Stromal cell of bone marrow (primary cell): ENCODE measurements around the gene FLRT2.

ENCODE experiments used
- DNase-seq: peaks from one replicate; pipeline ENCODE4 v3.0.0-alpha.2; 2012; ENCODE audit warnings: low read depth

FLRT2 gene

DNA sequence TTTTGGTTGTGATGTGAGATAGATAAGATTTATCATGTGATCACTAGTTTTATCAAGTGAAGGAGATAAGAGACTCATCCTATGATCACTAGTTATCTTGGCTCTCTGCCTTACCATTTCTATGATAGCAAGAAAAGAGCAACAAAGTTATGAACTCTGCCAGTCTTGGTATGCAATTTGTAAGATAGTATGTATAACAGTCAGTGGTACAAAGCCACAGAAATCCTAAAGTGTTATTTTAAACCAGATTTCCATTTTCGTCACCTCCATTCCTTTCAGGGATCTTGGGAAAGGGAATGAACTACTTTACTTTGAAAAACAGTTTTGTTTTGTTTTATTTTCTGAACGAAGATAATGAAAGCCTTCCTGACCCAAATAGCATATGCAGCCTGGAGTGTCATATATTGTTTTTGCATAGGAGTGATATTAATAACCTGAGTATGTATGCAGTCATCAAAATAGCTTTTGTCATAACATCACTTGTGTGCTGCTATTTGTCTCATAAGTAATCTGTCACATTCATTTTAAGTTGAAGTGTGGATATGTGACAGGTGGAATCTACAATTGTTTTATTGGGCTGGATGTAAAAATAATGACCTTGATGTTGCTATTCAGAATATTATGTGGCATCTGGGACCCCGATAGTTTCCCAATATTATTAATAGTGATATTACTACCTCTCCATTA lies 35.0 kb downstream of the FLRT2 start:
- DNase-seq: no peak

DNA sequence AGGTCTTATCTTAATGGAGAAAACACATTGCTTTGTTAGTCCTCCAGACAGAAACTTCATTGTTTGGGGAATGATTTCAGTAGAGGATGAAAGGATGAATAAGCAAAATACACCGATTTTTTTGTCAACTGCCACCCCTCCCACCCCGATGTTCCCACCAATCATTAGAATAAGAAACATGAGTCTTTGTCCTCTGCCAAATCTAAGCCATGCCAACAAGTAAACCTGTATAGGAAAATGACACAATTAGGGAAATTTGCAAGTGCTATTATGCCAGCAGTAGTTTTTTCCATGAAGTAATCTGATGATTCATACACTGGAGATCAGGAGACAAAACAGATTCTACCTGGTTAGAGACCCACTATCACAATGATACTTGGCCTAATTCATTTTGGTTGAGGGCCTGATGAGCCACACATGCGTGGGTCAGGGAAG lies 35.9 kb downstream of the FLRT2 start:
- peak; percentile 41 for DNase-seq

DNA sequence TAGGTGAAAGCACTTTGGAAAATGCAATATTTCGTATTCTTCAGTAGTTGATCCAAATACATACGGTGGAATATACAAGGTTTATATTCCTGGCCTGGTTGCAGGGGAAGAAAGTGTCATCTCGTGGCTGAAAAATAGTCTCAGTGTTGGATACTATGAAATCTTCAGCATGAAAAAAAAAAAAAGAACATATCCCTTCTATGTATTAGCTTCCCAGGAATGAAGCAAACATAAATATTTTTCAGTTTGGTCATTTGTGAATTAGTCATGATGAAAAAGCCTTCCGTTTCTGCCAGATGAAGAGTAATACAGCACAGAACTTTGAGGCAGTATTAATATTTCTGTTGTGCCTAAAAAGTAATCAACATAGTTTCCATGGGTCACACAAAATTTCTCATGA lies 36.7 kb downstream of the FLRT2 start:
- DNase-seq: peak; percentile 80

DNA sequence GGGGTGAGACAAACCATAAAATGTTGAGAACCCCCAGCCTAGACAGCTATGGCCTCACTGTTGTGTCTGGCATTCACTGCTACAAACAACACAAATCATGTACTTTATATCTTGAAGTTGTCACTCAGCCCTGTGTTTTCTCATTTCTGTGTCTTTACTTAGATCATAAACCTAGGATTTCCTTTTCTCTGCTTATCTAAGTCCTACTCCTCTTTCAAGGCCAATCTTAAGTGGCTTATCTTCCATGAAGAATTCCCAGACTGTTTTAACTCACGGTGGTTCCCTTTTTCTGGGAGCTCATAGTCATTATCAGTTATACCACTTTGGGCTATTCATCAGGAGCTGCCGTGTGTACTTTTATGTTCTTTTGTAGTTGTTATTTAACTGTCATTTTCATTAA lies 42.1 kb downstream of the FLRT2 start:
- no peak for DNase-seq

- DNase-seq: peak; percentile 66
These were observed 42.9 kb downstream of the FLRT2 start for GRCh38 chr14:85572845-85573244.

DNA sequence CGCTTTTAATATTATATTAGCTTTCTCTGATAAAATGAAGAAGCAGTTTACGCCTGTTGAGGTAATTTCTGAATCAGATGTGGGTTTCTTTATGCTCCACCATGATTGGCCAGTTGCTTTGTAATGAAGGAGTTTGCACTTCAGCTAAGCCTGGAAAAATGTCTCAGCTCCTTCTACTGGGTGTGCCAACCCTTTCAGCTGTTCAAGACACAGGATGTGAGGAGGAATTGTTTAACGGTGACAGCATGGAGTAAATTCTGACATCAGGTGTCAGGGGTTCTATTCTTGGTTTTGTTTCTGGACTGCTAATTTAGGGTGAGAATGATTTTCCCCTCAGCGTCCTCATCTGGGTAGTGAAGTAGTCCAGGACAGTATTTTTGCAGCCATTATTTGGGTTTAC lies 43.5 kb downstream of the FLRT2 start:
- no peak for DNase-seq

DNA sequence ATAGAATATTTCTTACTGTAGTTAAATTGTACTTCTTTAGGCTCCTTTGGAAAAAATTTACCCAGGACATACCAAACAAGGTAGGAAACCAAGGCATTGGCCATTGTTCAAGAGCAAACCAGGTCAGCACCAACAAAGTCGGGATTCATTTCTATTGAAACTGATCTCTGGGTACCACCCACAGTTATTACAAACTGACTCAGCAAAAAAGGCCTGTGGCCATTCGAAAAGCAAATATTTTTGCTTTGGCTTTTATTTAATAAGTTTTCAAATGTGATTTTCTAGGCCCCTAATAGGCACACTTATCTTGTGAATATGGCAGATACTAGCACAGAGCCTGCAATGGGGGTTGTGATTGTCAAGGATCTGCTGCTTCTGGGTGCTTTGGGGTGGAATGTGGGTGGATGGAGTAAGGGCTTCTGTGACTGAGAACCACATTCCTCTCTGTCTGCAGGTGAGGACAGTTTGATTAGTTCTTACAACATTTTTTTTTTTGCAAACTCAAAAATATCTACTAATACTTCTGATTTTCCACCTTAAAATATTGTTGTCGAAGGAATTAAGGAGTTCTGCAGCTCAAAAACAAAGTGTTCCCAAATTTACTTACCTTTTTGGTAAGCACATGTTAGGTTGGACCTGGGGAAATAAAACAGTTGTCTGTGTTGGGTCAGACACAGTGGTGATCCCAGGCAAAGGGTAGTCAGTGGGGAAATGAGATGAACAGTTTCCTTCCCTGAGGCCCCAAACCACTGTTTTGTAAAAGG lies 45.1 kb downstream of the FLRT2 start:
- no peak for DNase-seq

DNA sequence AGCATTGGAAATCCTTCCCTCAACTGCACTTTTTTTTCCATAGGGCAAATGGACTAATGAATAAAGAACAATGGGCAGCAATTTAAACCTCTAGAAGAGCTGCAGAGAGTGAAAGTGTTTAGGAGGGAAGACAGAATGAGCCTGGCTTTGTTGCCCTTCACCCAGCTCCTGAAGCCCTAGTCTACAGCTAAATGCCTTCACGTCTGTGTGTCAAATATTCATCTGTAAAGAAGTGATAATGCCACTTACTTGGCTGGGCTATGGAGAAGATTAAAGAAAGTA lies 45.6 kb downstream of the FLRT2 start:
- no peak for DNase-seq

GRCh38 chr14:85576218-85576617 lies 46.3 kb downstream of the FLRT2 start:
- no peak for DNase-seq

- DNase-seq: no peak
These were observed 47.1 kb downstream of the FLRT2 start for GRCh38 chr14:85576848-85577542.

DNA sequence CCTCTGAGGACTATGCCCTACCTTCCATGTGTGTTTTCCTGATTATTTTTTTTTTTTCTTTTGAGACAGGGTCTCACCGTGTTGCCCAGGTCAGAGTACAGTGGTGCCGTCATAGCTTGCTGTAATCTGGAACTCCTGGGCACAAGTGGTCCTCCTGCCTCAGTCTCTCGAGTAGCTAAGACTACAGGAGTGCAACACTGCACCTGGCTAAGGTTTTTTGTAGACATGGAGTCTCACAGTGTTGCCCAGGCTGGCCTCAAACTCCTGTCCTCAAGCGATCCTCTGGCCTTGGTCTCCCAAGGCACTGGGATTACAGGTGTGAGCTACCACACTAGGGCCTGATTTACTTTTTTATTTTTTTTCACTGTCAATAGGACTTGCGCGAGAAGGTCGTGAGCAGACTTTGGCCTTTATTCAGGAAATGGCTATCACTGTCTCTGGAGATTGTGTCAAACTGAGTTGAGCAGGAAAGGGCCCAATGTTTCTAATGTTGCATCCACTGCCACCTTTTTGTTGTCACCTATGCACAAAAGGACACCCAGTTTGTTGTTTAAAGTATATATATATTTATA lies 47.7 kb downstream of the FLRT2 start:
- DNase-seq: no peak

- no peak for DNase-seq
These were observed 48.4 kb downstream of the FLRT2 start for GRCh38 chr14:85578357-85578756.

GRCh38 chr14:85578930-85579329 lies 49.0 kb downstream of the FLRT2 start:
- DNase-seq: no peak

DNA sequence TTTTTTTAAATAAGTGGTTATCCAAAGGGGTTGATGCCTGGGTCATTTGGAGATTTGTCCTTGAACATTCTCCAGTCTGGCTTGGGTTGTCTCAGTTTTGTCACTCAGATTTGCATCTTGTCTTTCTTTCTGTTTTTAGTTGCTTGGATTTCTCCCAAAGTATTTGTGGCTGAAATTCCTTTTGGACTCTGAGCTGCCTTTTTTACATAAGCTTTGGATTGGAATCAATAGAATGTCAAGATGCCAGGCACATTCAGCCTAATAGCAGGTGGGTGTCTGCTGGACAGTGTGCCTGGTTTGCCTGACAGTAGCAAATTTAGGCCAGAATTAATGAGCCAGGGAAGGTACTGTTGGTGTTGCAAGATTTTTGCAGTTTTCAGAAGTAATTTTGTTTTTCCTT lies 50.0 kb downstream of the FLRT2 start:
- DNase-seq: no peak

GRCh38 chr14:85580536-85581140 lies 50.7 kb downstream of the FLRT2 start:
- no peak for DNase-seq

GRCh38 chr14:85581691-85582090 lies 51.7 kb downstream of the FLRT2 start:
- DNase-seq: no peak

- no peak for DNase-seq
These were observed 53.4 kb downstream of the FLRT2 start for GRCh38 chr14:85583380-85583779.

GRCh38 chr14:85584481-85584880 lies 54.5 kb downstream of the FLRT2 start:
- DNase-seq: no peak

- peak; percentile 55 for DNase-seq
These were observed 57.3 kb downstream of the FLRT2 start for GRCh38 chr14:85587151-85587711.

- no peak for DNase-seq
These were observed 60.8 kb downstream of the FLRT2 start for GRCh38 chr14:85590784-85591183.

DNA sequence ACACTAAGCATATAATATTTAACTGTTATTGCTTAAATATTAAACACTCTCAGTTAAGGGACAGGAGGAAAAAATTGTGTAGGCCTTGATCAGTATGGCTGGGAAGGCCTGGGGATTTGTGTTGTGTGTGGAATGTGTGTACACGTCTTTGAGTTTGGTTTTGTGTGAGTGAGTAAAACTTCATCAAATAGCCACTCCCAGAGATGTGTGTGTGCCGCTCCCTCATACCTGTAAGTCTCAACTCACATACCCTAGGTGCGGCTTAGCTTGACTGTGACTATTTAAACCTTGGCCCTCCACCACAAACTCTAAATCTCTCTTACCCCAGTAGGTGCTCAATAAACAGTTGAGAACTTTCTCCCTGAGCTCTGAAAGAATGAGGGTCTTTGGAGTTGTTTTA lies 64.3 kb downstream of the FLRT2 start:
- no peak for DNase-seq

DNA sequence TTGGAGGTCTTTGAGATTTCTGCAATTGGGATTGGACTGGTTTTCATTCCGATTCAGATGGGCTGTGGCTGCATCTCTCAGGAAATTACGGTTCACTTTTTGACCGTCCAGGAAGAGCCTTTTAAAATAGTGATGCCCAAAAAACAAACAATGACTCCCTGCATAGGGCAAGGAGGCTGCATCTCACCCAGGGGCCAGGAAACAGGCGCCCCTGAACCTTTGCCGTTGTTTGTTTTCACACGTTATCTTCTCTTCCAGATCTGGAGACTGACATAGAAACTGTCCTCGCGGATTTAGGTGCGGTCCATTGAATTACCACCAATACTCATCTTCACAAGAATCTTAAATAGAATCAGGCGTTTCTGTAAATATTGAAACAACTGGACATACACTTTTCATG lies 66.0 kb downstream of the FLRT2 start:
- no peak for DNase-seq
